Hepatocyte (in vitro differentiated cells): ENCODE data around the gene THAP7. TPM values are rescaled to one million over a fixed set of nuclear protein-coding genes. Genes with fewer than 3 reads are reported as not detected.

ENCODE experiments used
- DNase-seq: peaks from one replicate; pipeline ENCODE4 v3.0.0-alpha.2; 2016; ENCODE audit warnings: low spot score
- H2AFZ ChIP-seq: fragments of 200-600 bp; sonication (generic); 2 replicates; pipeline ENCODE4 v1.6.0; 2016; ENCODE audit warnings: antibody characterized with exemption, mild to moderate bottlenecking
- H3K27ac ChIP-seq: fragments of 200-600 bp; sonication (generic); 2 replicates; pipeline ENCODE4 v1.5.1; 2016; ENCODE audit warnings: mild to moderate bottlenecking
- H3K27me3 ChIP-seq: fragments of 200-600 bp; sonication (generic); 2 replicates; pipeline ENCODE4 v1.6.1; 2016
- H3K36me3 ChIP-seq: fragments of 200-600 bp; sonication (generic); replicated peaks from 2 replicates; pipeline ENCODE4 v1.5.1; 2016; ENCODE audit warnings: low read depth; ENCODE audit not compliant: insufficient read depth
- H3K4me1 ChIP-seq: fragments of 200-600 bp; sonication (generic); 2 replicates; pipeline ENCODE4 v1.5.1; 2016; ENCODE audit warnings: mild to moderate bottlenecking, moderate library complexity; ENCODE audit not compliant: insufficient read depth
- H3K4me2 ChIP-seq: fragments of 200-600 bp; sonication (generic); 2 replicates; pipeline ENCODE4 v1.6.0; 2016
- H3K4me3 ChIP-seq: fragments of 200-600 bp; sonication (generic); 2 replicates; pipeline ENCODE4 v1.5.1; 2016; ENCODE audit warnings: mild to moderate bottlenecking
- H3K79me2 ChIP-seq: fragments of 200-600 bp; sonication (generic); 2 replicates; pipeline ENCODE4 v1.6.0; 2017; ENCODE audit warnings: mild to moderate bottlenecking
- H3K9me2 ChIP-seq: fragments of 200-600 bp; sonication (generic); replicated peaks from 2 replicates; pipeline ENCODE4 v1.6.0; 2017; ENCODE audit warnings: mild to moderate bottlenecking; ENCODE audit not compliant: insufficient read depth
- H3K9me3 ChIP-seq: fragments of 200-600 bp; sonication (generic); 2 replicates; pipeline ENCODE4 v1.5.1; 2016; ENCODE audit warnings: low read depth, mild to moderate bottlenecking
- H4K20me1 ChIP-seq: fragments of 200-600 bp; sonication (generic); 2 replicates; pipeline ENCODE4 v1.6.0; 2016; ENCODE audit warnings: mild to moderate bottlenecking; ENCODE audit not compliant: insufficient read depth, poor library complexity, severe bottlenecking
- CTCF ChIP-seq: fragments of 200-600 bp; sonication (generic); IDR thresholded peaks from 2 replicates; pipeline ENCODE4 v1.5.1; 2016; ENCODE audit warnings: antibody characterized with exemption, mild to moderate bottlenecking; ENCODE audit not compliant: poor library complexity
- EZH2 ChIP-seq: fragments of 200-600 bp; sonication (generic); IDR thresholded peaks from 2 replicates; pipeline ENCODE4 v1.6.1; 2016; ENCODE audit warnings: antibody characterized with exemption, mild to moderate bottlenecking, borderline replicate concordance
- EZH2phosphoT487 ChIP-seq: fragments of 200-600 bp; sonication (generic); IDR thresholded peaks from one replicate; pipeline ENCODE4 v1.6.1; 2018; ENCODE audit warnings: antibody characterized with exemption, mild to moderate bottlenecking, low read depth, moderate library complexity; ENCODE audit not compliant: unreplicated experiment, severe bottlenecking
- WGBS: methylation state at CpG from one replicate; pipeline ENCODE4 v1.1.6; 2016; ENCODE audit warnings: low lambda C conversion rate; ENCODE audit errors: missing lambda C conversion rate; 5-methylcytosine and 5-hydroxymethylcytosine counted together
- polyA plus RNA-seq: library from polyadenylated mRNA; unstranded; fragments of >200 nt; fragmentation: Nextera tagmentation; extraction: Ambion mirVana; gene quantifications from 2 replicates; pipeline ENCODE4 v1.2.1, GENCODE V29; 2016
- total RNA-seq: library from RNA; depleted of rRNA; stranded (reverse); fragments of >200 nt; gene quantifications from 2 replicates; pipeline ENCODE4 v1.2.3, GENCODE V29; 2014

Gene THAP7
- total and polyA plus RNA-seq, 2 experiments from 2014 or later = 26.2 to 41.2 TPM

- no peak overlapping the region for H3K4me2 ChIP-seq
- H3K9me2 ChIP-seq = no peaks in the 10 kb centered on the region
- 84% methylated on average over 6 of the region's 7 CpGs for WGBS
- H3K9me3 ChIP-seq = no peaks in the 10 kb centered on the region
- DNase-seq = no peak
- no peak overlapping the region for H2AFZ ChIP-seq
- no peak overlapping the region for H3K4me3 ChIP-seq
- no peak for TF ChIP-seq EZH2phosphoT487
- TF ChIP-seq EZH2 = no peak
- no peak for TF ChIP-seq CTCF
- no peaks in the 10 kb centered on the region for H3K36me3 ChIP-seq
- no peaks in the 10 kb centered on the region for H3K4me1 ChIP-seq
- H3K27ac ChIP-seq = no peak overlapping the region
- H3K79me2 ChIP-seq = no peaks in the 10 kb centered on the region
- H4K20me1 ChIP-seq = no peaks in the 10 kb centered on the region
- peaks cover 9% of the 10 kb centered on the region for H3K27me3 ChIP-seq
Measured at GRCh38 chr22:20968281-20968977, 33.5 kb downstream of the THAP7 start.

DNA sequence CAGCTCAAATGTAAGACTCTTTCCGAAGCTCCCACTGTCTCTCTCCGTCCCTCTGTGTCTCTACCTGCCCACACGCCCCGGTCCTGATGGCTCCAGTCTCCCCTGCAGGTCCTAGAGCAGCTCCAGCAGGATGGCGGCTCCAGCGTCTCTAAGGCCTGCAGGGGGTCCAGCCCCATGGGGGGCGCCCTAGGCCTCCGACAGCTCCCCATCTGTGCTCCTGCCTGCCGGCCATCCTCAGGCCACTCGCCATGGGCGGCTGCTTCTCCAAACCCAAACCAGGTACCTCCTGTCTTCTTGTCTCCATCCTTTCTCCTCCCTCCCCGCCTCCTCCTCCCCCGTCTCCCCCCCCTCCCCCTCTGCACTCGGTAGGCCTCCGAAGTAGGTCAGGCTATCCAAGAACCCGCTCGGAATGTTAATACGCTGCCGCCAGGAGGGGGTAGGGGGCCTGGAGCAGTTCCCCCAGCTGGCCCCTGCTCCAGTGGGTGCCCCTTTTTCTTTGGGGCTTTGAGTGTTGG, 34.2 kb downstream of the THAP7 start:
- H2AFZ ChIP-seq = no peak overlapping the region
- WGBS = 41% methylated on average over 13 of the region's 19 CpGs

GRCh38 chr22:20966883-20967696, 34.8 kb downstream of the THAP7 start, which contains the start of gene AIFM3:
TSS of gene AIFM3 (plus strand) at chr22:20967255. CDS start at chr22:20967945, 690 bp downstream.
- H3K27ac ChIP-seq = no peak within 1 kb of the TSS
- no peak for DNase-seq
- no peak within 1 kb of the TSS for H3K4me2 ChIP-seq
- H3K27me3 ChIP-seq = peaks cover 9% of the 10 kb centered on the region
- TF ChIP-seq EZH2phosphoT487 = no peak
- TF ChIP-seq EZH2 = no peak
- TF ChIP-seq CTCF = no peak
- H3K9me2 ChIP-seq = no peaks in the 10 kb centered on the region
- H3K4me3 ChIP-seq = no peak within 1 kb of the TSS
- no peaks in the 10 kb centered on the region for H4K20me1 ChIP-seq
- WGBS = 70% methylated on average over 18 of the region's 22 CpGs
- H3K9me3 ChIP-seq = no peaks in the 10 kb centered on the region
- no peaks in the 10 kb centered on the region for H3K79me2 ChIP-seq
- no peaks in the 10 kb centered on the region for H3K36me3 ChIP-seq
- H3K4me1 ChIP-seq = no peaks in the 10 kb centered on the region
- no peak within 1 kb of the TSS for H2AFZ ChIP-seq

More for the DNA sequence above, 34.2 kb downstream of the THAP7 start:
- no peaks in the 10 kb centered on the region for H4K20me1 ChIP-seq
- TF ChIP-seq EZH2phosphoT487 (no peak), EZH2 (no peak), CTCF (no peak)
- no peak for DNase-seq
- peaks cover 9% of the 10 kb centered on the region for H3K27me3 ChIP-seq
- H3K4me1 ChIP-seq = no peaks in the 10 kb centered on the region
- no peak overlapping the region for H3K27ac ChIP-seq
- H3K4me2 ChIP-seq = no peak overlapping the region
- H3K9me3 ChIP-seq = no peaks in the 10 kb centered on the region
- H3K9me2 ChIP-seq = no peaks in the 10 kb centered on the region
- H3K4me3 ChIP-seq = no peak overlapping the region
- no peaks in the 10 kb centered on the region for H3K36me3 ChIP-seq
- H3K79me2 ChIP-seq = no peaks in the 10 kb centered on the region
